OCI-LY3 (cell line): ENCODE results near the gene KCTD17.

Source experiments
- H2AFZ ChIP-seq: fragments of 200-600, 300-600 bp; shearing (Covaris generic); 2 replicates; pipeline ENCODE4 v1.6.0; 2014; ENCODE audit warnings: antibody characterized with exemption, low read depth, low read length
- H3K27ac ChIP-seq: fragments of 200-600, 300-600 bp; sonication (generic); 2 replicates; pipeline ENCODE4 v1.5.1; 2014; ENCODE audit warnings: mild to moderate bottlenecking, low read length, moderate library complexity, mixed read lengths
- H3K27me3 ChIP-seq: fragments of 200-600, 300-600 bp; sonication (generic); 2 replicates; pipeline ENCODE4 v1.6.1; 2014; ENCODE audit warnings: low read depth, low read length, mixed read lengths
- H3K36me3 ChIP-seq: fragments of 200-600, 300-600 bp; sonication (generic); replicated peaks from 2 replicates; pipeline ENCODE3; 2014; ENCODE audit warnings: low read depth, low read length, mixed read lengths
- H3K4me1 ChIP-seq: fragments of 300-600, 200-600 bp; sonication (generic); 2 replicates; pipeline ENCODE4 v1.6.1; 2014; ENCODE audit warnings: low read length, mixed read lengths
- H3K4me2 ChIP-seq: fragments of 200-600, 300-600 bp; sonication (generic); 2 replicates; pipeline ENCODE4 v1.6.1; 2014; ENCODE audit warnings: low read length, mixed read lengths
- H3K4me3 ChIP-seq: fragments of 300-600, 200-600 bp; sonication (generic); 2 replicates; pipeline ENCODE4 v1.5.1; 2014; ENCODE audit warnings: antibody characterized with exemption, mild to moderate bottlenecking, low read length, moderate library complexity
- H3K79me2 ChIP-seq: fragments of 300-600, 200-600 bp; shearing (Covaris generic); 2 replicates; pipeline ENCODE4 v1.6.1; 2014; ENCODE audit warnings: mild to moderate bottlenecking, low read length, mixed read lengths
- H3K9ac ChIP-seq: fragments of 300-600, 200-600 bp; shearing (Covaris generic); 2 replicates; pipeline ENCODE4 v1.6.0; 2014; ENCODE audit warnings: mild to moderate bottlenecking, low read length, moderate library complexity
- H3K9me3 ChIP-seq: fragments of 200-600, 300-600 bp; shearing (Covaris generic); 2 replicates; pipeline ENCODE4 v1.6.1; 2014; ENCODE audit warnings: low read length, mixed read lengths; ENCODE audit not compliant: insufficient read depth
- H4K20me1 ChIP-seq: fragments of 200-600, 300-600 bp; sonication (generic); 2 replicates; pipeline ENCODE4 v1.6.1; 2016; ENCODE audit warnings: low read length, mixed read lengths; ENCODE audit not compliant: insufficient read depth
- CTCF ChIP-seq: fragments of 200-600, 300-600 bp; sonication (generic); IDR thresholded peaks from 2 replicates; pipeline ENCODE4 v1.5.1; 2014; ENCODE audit warnings: antibody characterized with exemption, low read length, low read depth
- EZH2phosphoT487 ChIP-seq: fragments of 200-600 bp; shearing (Covaris generic); IDR thresholded peaks from 2 replicates; pipeline ENCODE4 v1.6.1; 2018; ENCODE audit warnings: antibody characterized with exemption, mixed run types, low read depth

KCTD17 gene

DNA sequence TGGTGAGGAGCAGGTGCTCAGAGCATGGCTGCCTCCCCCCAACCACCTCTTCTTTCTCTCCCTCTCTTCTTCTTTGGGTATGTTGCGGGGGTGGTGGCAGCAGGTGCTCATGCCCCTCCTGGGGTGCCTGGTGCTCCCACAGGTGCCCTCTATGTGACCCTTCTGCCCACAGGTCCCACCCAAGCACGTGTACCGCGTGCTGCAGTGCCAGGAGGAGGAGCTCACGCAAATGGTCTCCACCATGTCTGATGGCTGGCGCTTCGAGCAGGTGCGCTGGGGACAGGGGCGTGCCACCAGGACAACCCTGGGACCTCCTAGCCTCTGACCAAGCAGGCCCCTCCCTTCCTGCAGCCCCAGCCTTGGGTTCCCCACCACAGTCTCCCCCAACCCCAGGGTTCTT lies 5.7 kb downstream of the KCTD17 start:
- H3K36me3 ChIP-seq, result peaks cover 3% of the 10 kb centered on the region

DNA sequence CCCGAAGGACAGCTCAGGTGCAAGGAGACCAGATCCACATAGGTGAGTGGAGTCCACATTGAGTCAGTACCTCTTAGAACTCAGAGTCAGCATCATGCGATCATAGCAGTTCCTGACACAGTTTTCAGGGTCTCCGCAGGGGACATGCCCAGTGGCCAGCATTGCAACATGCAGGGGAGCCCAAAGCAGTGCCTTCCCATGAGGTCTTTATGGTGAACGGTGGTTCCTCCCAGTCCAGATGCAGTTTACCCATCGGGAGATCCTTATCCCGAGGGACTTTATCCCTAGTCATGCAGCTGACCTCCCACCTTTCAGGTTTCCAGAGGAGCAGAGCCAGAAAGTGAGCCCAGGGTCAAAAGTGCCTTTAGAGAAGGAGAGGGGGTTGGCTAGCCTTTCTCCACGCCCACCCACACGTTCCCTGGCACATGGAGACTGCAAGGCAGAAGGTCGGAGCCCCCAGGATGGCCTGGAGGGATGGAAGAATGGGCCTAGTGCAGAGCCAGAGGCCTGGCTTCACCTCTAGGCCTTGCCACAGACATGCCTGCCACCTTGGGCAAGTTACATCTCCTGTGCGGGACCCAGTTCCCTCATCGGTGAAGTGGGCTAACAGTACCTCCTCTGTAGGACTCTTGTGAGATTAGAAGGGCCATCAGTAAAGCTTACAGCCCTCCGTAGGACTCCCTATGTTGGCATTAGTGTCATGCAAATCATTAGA lies 6.4 kb downstream of the KCTD17 start:
- H4K20me1 ChIP-seq, result no peaks in the 10 kb centered on the region
- H3K9me3 ChIP-seq, result no peaks in the 10 kb centered on the region
- H3K4me1 ChIP-seq, result peaks cover 18% of the 10 kb centered on the region
- H2AFZ ChIP-seq, result no peak overlapping the region
- no peak for TF ChIP-seq CTCF
- TF ChIP-seq EZH2phosphoT487, result no peak
- H3K36me3 ChIP-seq, result peaks cover 3% of the 10 kb centered on the region
- no peak overlapping the region for H3K9ac ChIP-seq
- H3K4me3 ChIP-seq, result no peak overlapping the region
- no peak overlapping the region for H3K4me2 ChIP-seq
- no peaks in the 10 kb centered on the region for H3K79me2 ChIP-seq
- no peak overlapping the region for H3K27ac ChIP-seq
- H3K27me3 ChIP-seq, result no peaks in the 10 kb centered on the region

More for the DNA sequence above, 5.7 kb downstream of the KCTD17 start:
- no peak overlapping the region for H3K4me2 ChIP-seq
- H3K27ac ChIP-seq, result no peak overlapping the region
- H2AFZ ChIP-seq, result no peak overlapping the region
- peaks cover 22% of the 10 kb centered on the region for H3K4me1 ChIP-seq
- no peaks in the 10 kb centered on the region for H4K20me1 ChIP-seq
- no peak overlapping the region for H3K4me3 ChIP-seq
- no peak for TF ChIP-seq EZH2phosphoT487
- TF ChIP-seq CTCF, result no peak
- H3K27me3 ChIP-seq, result no peaks in the 10 kb centered on the region
- H3K79me2 ChIP-seq, result no peaks in the 10 kb centered on the region
- no peak overlapping the region for H3K9ac ChIP-seq
- H3K9me3 ChIP-seq, result no peaks in the 10 kb centered on the region

- Histone ChIP-seq H3K4me2 (no peak overlapping the region), H3K9ac (no peak overlapping the region), H3K27ac (no peak overlapping the region), H3K4me1 (peaks cover 18% of the 10 kb centered on the region), H3K36me3 (peaks cover 3% of the 10 kb centered on the region), H3K27me3 (no peaks in the 10 kb centered on the region), H2AFZ (no peak overlapping the region), H4K20me1 (no peaks in the 10 kb centered on the region), H3K79me2 (no peaks in the 10 kb centered on the region), H3K4me3 (no peak overlapping the region), H3K9me3 (no peaks in the 10 kb centered on the region)
- TF ChIP-seq CTCF (no peak), EZH2phosphoT487 (no peak)
Observed at GRCh38 chr22:37058917-37059701, 7.6 kb downstream of the KCTD17 start.

GRCh38 chr22:37059876-37060449 lies 8.4 kb downstream of the KCTD17 start:
- H4K20me1 ChIP-seq, result no peaks in the 10 kb centered on the region
- H3K4me3 ChIP-seq, result no peak overlapping the region
- no peak overlapping the region for H3K27ac ChIP-seq
- no peaks in the 10 kb centered on the region for H3K27me3 ChIP-seq
- H3K9ac ChIP-seq, result no peak overlapping the region
- H3K4me2 ChIP-seq, result no peak overlapping the region
- H3K79me2 ChIP-seq, result no peaks in the 10 kb centered on the region
- no peak overlapping the region for H2AFZ ChIP-seq
- H3K36me3 ChIP-seq, result peaks cover 8% of the 10 kb centered on the region
- TF ChIP-seq EZH2phosphoT487, result no peak
- no peak for TF ChIP-seq CTCF
- H3K9me3 ChIP-seq, result no peaks in the 10 kb centered on the region
- peaks cover 18% of the 10 kb centered on the region for H3K4me1 ChIP-seq
